ENCODE results near the gene S100A13. TPM values are rescaled to one million over a fixed set of nuclear protein-coding genes. Genes with fewer than 3 reads are reported as not detected.
"Not testable (repeated sequence)": the region's sequence is repeated elsewhere in the genome, so short reads cannot be mapped to it uniquely, and the experiment has no call there.

The S100A13 gene
- 128 and 143 TPM in 2 replicates for total RNA-seq (2014; rRNA removed; shearing (Covaris generic); ENCODE audit: low replicate concordance)

- no peaks in the 10 kb centered on the region for H3K9me3 ChIP-seq
- no peaks in the 10 kb centered on the region for H3K27me3 ChIP-seq
- H3K36me3 ChIP-seq: peaks cover 41% of the 10 kb centered on the region
- peak; percentile 96 for DNase-seq
- peak within 1 kb of the TSS; percentile 56 for H3K4me3 ChIP-seq
These were observed at the start of gene S100A13 for GRCh38 chr1:153626904-153627714. TSS of gene S100A13 (minus strand) at chr1:153627505. CDS start at chr1:153626472, 1,033 bp downstream.

- no peak overlapping the region for H3K4me3 ChIP-seq
- H3K9me3 ChIP-seq: no peaks in the 10 kb centered on the region
- peaks cover 4% of the 10 kb centered on the region; the same call in 1 of the 2 replicates for H3K27me3 ChIP-seq
- H3K36me3 ChIP-seq: peaks cover 21% of the 10 kb centered on the region
- DNase-seq: no peak
These were observed 46.2 kb upstream of the S100A13 start for GRCh38 chr1:153673511-153673910.

DNA sequence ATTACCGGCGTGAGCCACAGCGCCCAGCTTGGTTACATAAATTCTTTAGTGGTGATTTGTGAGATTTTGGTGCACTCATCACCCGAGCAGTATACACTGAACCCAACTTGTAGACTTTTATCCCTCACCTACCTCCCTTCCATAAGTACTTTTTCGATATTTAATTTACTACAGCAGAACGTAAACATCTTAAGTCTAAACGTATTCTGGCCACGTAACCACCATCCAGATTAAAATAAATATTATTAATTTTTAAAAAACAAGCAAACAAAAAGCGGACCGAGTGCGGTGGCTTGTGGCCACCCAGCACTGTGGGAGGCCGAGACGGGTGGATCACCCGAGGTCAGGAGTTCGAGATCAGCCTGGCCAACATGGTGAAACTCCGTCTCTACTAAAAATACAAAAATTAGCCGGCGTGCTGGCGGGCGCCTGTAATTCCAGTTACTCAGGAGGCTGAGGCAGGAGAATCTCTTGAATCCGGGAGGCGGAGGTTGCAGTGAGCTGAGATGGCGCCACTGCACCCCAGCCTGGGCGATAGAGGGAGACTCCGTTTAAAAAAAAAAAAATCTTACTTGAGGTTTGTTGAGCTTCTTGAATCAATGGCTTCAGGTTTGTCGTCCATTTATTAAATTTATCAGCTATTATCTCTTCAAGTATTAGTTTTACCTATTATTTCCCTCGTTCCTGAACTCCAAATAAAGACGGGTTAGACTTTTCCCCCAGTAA, 44.5 kb upstream of the S100A13 start:
- H3K9me3 ChIP-seq, H3K27me3 ChIP-seq: not testable (repeated sequence)
- DNase-seq: peak; percentile 82
- Histone ChIP-seq H3K4me3 (peak overlapping the region; percentile 57), H3K36me3 (peaks cover 39% of the 10 kb centered on the region)

- peak within 1 kb of the TSS; percentile 80 for H3K4me3 ChIP-seq
- H3K27me3 ChIP-seq: no peaks in the 10 kb centered on the region
- H3K9me3 ChIP-seq: no peaks in the 10 kb centered on the region
- peaks cover 46% of the 10 kb centered on the region for H3K36me3 ChIP-seq
- DNase-seq: peak; percentile 98
These were observed 43.7 kb upstream of the S100A13 start, which contains the start of gene ILF2 for GRCh38 chr1:153670859-153671627. TSS of gene ILF2 (minus strand) at chr1:153670993. CDS start at chr1:153670922, 71 bp downstream.

- no peaks in the 10 kb centered on the region for H3K27me3 ChIP-seq
- DNase-seq: no peak
- H3K4me3 ChIP-seq: peak overlapping the region; percentile 80
- no peaks in the 10 kb centered on the region for H3K9me3 ChIP-seq
- peaks cover 53% of the 10 kb centered on the region for H3K36me3 ChIP-seq
These were observed 43.1 kb upstream of the S100A13 start for GRCh38 chr1:153670257-153670858.

- no peak for DNase-seq
- Histone ChIP-seq H3K27me3 (no peaks in the 10 kb centered on the region), H3K9me3 (no peaks in the 10 kb centered on the region), H3K36me3 (peaks cover 60% of the 10 kb centered on the region), H3K4me3 (peak overlapping the region; percentile 80)
These were observed 42.3 kb upstream of the S100A13 start for GRCh38 chr1:153669606-153670005.

DNA sequence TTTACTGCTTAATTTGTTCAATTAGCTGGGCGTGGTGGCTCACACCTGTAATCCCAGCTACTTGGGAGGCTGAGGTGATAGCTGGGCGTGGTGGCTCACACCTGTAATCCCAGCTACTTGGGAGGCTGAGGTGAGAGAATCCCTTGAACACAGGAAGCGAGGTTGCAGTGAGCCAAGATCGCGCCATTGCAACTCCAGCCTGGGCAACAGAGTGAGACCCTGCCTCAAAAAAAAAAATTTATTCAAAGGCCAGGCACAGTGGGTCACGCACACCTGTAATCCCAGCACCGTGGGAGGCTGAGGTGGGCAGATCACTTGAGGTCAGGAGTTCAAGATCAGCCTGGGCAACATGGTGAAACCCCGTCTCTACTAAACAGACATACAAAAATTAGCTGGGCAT, 41.4 kb upstream of the S100A13 start:
- peaks cover 70% of the 10 kb centered on the region for H3K36me3 ChIP-seq
- H3K9me3 ChIP-seq, H3K27me3 ChIP-seq, H3K4me3 ChIP-seq, DNase-seq: not testable (repeated sequence)

GRCh38 chr1:153667439-153667838, 40.1 kb upstream of the S100A13 start:
- no peak for DNase-seq
- Histone ChIP-seq H3K4me3 (no peak overlapping the region), H3K27me3 (no peaks in the 10 kb centered on the region), H3K9me3 (no peaks in the 10 kb centered on the region), H3K36me3 (peaks cover 82% of the 10 kb centered on the region)

DNA sequence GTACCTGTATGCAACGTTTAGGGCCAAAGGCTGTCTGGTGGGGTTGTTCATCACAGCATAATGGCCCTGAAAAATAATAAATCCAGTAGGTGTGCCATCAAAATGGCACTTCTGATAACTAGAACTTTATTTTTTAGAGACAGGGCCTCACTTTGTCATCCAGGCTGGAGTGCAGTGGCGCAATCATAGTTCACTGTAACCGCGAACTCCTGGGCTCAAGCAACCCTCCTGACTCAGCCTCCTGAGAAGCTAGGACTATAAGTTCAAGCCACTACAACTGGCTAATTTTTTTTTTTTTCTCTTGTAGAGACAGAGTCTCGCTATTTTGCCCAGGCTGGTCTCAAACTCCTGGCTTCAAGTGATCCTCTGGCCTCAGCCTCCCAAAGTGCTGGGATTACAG, 35.9 kb upstream of the S100A13 start:
- DNase-seq: peak; percentile 22
- Histone ChIP-seq H3K27me3 (no peaks in the 10 kb centered on the region), H3K36me3 (peaks cover 83% of the 10 kb centered on the region), H3K4me3 (no peak overlapping the region), H3K9me3 (no peaks in the 10 kb centered on the region)

DNA sequence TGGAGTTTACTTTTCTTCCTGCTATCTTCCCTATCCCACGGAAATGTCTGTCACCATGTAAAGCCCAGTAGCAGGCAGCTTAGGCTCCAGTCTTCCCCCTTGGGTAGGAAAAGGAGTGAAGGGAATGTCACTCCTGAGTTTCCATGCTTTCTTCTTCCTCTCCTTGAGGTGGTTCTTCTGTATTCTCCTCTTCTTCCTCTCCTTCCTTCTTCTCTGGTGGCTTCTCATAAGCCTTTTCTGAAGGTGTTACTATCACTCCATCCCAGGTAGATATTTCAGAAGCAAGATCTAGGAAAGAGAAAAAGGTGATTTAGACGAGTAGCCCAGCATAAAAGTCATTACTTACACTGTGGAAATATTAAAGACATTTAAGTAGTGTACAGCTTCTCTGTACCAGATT, 35.0 kb upstream of the S100A13 start:
- H3K36me3 ChIP-seq: peaks cover 74% of the 10 kb centered on the region
- no peak for DNase-seq
- H3K4me3 ChIP-seq: no peak overlapping the region
- no peaks in the 10 kb centered on the region for H3K9me3 ChIP-seq
- H3K27me3 ChIP-seq: no peaks in the 10 kb centered on the region

DNA sequence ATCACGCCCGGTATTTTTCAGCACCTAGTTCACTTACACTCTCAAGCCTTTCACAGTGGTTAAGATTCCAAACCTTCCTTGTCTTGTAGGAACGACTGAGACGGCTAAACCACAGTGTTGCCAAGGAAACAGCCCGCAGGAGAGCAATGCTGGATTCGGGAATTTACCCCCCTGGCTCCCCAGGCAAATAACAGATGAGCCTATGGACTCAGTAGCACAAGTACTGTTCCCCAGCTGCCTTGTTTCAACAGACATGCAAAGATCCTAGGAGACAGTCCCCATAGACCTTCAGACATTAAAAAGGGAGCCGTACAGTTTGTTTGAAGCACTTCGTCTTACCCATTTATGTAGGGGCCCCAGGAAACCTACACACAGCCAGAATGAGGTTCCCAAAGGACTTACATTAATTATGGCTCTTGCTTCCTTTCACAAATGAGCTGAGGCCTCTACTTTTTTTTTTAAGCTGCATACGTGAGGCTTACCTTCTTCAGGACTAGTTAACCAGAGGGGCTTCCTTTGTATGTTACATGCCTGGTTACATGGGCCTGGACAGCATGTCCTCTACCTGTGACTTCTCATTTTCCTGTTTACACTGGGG, 33.9 kb upstream of the S100A13 start:
- Histone ChIP-seq H3K27me3 (no peaks in the 10 kb centered on the region), H3K4me3 (no peak overlapping the region), H3K36me3 (peaks cover 63% of the 10 kb centered on the region), H3K9me3 (no peaks in the 10 kb centered on the region)
- DNase-seq: no peak

GRCh38 chr1:153659656-153660055, 32.4 kb upstream of the S100A13 start:
- DNase-seq: no peak
- Histone ChIP-seq H3K9me3 (no peaks in the 10 kb centered on the region), H3K4me3 (peak overlapping the region; percentile 98), H3K36me3 (peaks cover 48% of the 10 kb centered on the region), H3K27me3 (no peaks in the 10 kb centered on the region)

GRCh38 chr1:153659175-153659534, 31.9 kb upstream of the S100A13 start:
- no peak for DNase-seq
- Histone ChIP-seq H3K4me3 (peak overlapping the region; percentile 98), H3K36me3 (peaks cover 43% of the 10 kb centered on the region), H3K9me3 (no peaks in the 10 kb centered on the region), H3K27me3 (no peaks in the 10 kb centered on the region)

DNA sequence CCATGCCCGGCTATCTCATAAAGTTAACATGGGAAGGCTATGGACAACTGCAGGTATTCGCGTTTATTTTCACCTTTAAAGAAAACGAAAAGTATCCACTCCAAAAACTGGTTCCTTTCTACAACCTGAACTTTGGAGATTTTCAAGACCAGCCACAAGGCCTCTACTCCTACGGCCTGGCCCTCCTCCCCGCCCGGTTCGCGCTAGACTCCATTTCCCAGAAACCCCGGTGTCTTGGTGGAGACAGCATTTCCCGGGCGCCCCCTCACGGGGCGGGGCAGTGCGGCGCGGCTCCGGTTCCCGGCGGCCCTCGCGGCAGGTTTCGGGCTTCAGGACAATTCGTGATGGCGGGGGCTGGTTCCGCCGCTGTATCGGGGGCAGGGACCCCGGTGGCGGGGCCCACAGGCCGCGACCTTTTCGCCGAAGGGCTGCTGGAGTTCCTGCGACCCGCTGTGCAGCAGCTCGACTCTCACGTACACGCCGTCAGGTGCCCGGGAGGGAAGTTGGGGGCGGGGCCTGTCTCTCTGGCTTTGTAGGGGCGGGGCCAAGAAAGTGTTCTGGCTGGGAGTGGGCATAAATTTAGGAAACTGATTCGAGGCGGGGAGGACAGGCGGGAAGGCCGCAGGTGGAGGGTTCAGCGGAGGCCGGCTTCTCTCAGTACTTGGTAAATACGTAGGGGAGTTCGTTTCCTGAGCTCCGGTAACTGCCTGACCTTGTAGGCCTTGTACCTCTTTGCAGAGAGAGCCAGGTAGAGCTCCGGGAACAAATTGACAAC, 31.3 kb upstream of the S100A13 start, which contains the start of gene SNAPIN:
Gene SNAPIN, plus strand, starts transcription at position 304 of the 775 bp plus-strand sequence. Its CDS starts 41 bp downstream, at position 345.
- peak; percentile 95 for DNase-seq
- Histone ChIP-seq H3K4me3 (peak within 1 kb of the TSS; percentile 98), H3K27me3 (no peaks in the 10 kb centered on the region), H3K9me3 (no peaks in the 10 kb centered on the region), H3K36me3 (peaks cover 37% of the 10 kb centered on the region)

- Histone ChIP-seq H3K9me3 (no peaks in the 10 kb centered on the region), H3K36me3 (peaks cover 6% of the 10 kb centered on the region), H3K27me3 (no peaks in the 10 kb centered on the region), H3K4me3 (no peak overlapping the region)
- DNase-seq: no peak
These were observed 28.0 kb upstream of the S100A13 start for GRCh38 chr1:153655333-153655732.

Measured in MG63 (cell line).